Metanephros (tissue), 2 donors: Measurements from ENCODE around the gene DDX43. TPM values are rescaled to one million over a fixed set of nuclear protein-coding genes. Genes with fewer than 3 reads are reported as not detected.

Experiments used
- small RNA-seq: library from RNA; depleted of rRNA; stranded (forward); fragments of <200 nt; gene quantifications from one replicate; pipeline ENCODE3, GENCODE V24; 2014; ENCODE audit warnings: low replicate concordance
- total RNA-seq: library from RNA; depleted of rRNA; stranded (reverse); fragments of >200 nt; gene quantifications from one replicate; pipeline ENCODE4 v1.2.3, GENCODE V29; 2014

Gene DDX43
- 0.12 TPM for total RNA-seq

GRCh38 chr6:73394577-73395354 is at the start of gene DDX43:
DDX43 (plus strand) TSS chr6:73394828; CDS start chr6:73394906, 78 bp downstream.

GRCh38 chr6:73353636-73354593 is 40.7 kb upstream of the DDX43 start, which contains the start of gene DPPA5:
DPPA5 (minus strand) TSS chr6:73354276; CDS start chr6:73354225, 51 bp downstream.

GRCh38 chr6:73362358-73362757 is 32.3 kb upstream of the DDX43 start, which contains the start of gene KHDC3L:
KHDC3L (plus strand) TSS chr6:73362658; CDS start chr6:73362730, 72 bp downstream.

GRCh38 chr6:73369563-73369962 is 25.1 kb upstream of the DDX43 start, which contains the start of gene OOEP:
OOEP (minus strand) TSS chr6:73369897; CDS start chr6:73369792, 105 bp downstream.

GRCh38 chr6:73452107-73452461 is 57.5 kb downstream of the DDX43 start, which contains the start of gene CGAS:
CGAS (minus strand) TSS chr6:73452297; CDS start chr6:73452181, 116 bp downstream.

GRCh38 chr6:73461537-73462350 is 67.1 kb downstream of the DDX43 start, which contains the start of gene MTO1:
MTO1 (plus strand) TSS chr6:73461737; CDS start chr6:73461855, 118 bp downstream.

Small RNA genes within 50 kb of the gene (small RNA-seq; reads per million reads assigned to genes)
- gene RNU6-975P (not detected), gene RPL39P3 (0.19 reads per million)

Other genes starting within 250 kb of the DDX43 start
- gene KHDC1L, start 169.3 kb upstream of the DDX43 start, total RNA-seq, result not detected
- gene KHDC1, start 131.6 kb upstream of the DDX43 start, total RNA-seq, result 4.5 TPM
- gene DPPA5, start 40.6 kb upstream of the DDX43 start, total RNA-seq, result not detected
- not detected for gene KHDC3L, start 32.2 kb upstream of the DDX43 start, total RNA-seq
- not detected for gene OOEP, start 24.9 kb upstream of the DDX43 start, total RNA-seq
- 6.5 TPM for gene CGAS, start 57.5 kb downstream of the DDX43 start, total RNA-seq
- 23.9 TPM for gene MTO1, start 66.9 kb downstream of the DDX43 start, total RNA-seq
- 13,189 TPM for gene EEF1A1, start 126.2 kb downstream of the DDX43 start, total RNA-seq